Measurements from ENCODE around the gene FTO. TPM values are rescaled to one million over a fixed set of nuclear protein-coding genes. Genes with fewer than 3 reads are reported as not detected.

The FTO gene
- total RNA-seq, 1 donor from 2014 or later: 65.8 TPM

DNA sequence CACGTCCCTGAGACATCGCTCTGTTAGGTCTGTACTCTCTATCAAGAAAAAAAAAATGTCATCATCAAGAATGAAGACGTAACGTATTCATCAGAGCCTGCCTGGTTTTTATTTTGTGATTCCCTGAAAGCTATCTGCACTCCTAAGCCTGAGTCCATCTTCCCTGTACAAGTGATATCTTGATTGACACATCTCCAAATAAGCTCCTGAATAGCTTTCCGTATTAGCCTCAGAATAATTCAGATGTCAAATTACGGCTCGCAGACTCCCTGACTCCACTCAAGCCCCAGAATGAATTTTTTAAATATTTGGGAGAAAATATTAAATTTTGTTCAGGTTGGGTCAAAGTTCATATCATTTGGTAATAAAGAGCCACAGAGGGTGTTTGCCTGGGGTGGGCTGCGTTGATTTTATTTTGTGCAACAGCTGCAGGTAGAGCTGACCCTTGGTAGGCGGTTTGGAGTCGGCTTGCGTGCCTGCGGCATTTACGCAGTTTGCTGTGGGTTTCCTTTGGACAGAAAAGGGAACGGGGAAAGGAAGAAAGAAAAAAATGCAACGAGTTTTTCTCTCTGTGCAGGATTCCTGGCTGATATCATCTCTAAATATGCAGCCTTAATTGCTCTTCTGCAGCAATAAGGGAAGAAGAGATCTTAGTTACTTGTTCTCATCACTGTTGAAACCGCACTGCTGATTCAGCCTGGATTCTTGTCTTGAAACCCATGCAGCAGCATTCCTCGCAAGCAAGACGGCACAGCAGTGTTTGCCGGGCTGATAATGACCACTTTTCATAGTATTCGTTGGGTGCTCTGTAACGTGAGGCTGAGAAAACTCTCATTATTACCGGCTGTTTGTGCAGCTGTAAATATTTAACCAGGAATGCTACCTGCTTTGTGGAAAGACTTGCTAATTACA, 467.9 kb downstream of the FTO start:
- no peak overlapping the region for H3K4me3 Mint-ChIP-seq
- no peak overlapping the region for H3K27ac Mint-ChIP-seq
- TF ChIP-seq CTCF (IDR thresholded peaks at IDR 0.05): no peak
- peaks cover 12% of the 10 kb centered on the region for H3K27me3 Mint-ChIP-seq
- intact Hi-C loops (cut with micrococcal nuclease): no loop called here
- DNase-seq (no peak), ATAC-seq (ENCODE audit: low read depth) (no peak)
- H3K9me3 Mint-ChIP-seq: no peaks in the 10 kb centered on the region
- H3K36me3 Mint-ChIP-seq (ENCODE audit: low read depth): no peaks in the 10 kb centered on the region
- POLR2A ChIA-PET: no interaction called here
- CTCF ChIA-PET: no interaction called here
- H3K4me1 Mint-ChIP-seq: no peaks in the 10 kb centered on the region

- Mint-ChIP-seq H3K27ac (no peak overlapping the region), H3K27me3 (peaks cover 14% of the 10 kb centered on the region), H3K4me1 (no peaks in the 10 kb centered on the region), H3K36me3 (ENCODE audit: low read depth) (no peaks in the 10 kb centered on the region), H3K4me3 (no peak overlapping the region), H3K9me3 (no peaks in the 10 kb centered on the region)
- ChIA-PET CTCF (no interaction called here), POLR2A (no interaction called here)
- DNase-seq (no peak), ATAC-seq (ENCODE audit: low read depth) (no peak)
- TF ChIP-seq CTCF (IDR thresholded peaks at IDR 0.05): no peak
- intact Hi-C loops (cut with micrococcal nuclease): no loop called here
Measured at GRCh38 chr16:54173490-54173889, 469.5 kb downstream of the FTO start.

- no peak for TF ChIP-seq CTCF (IDR thresholded peaks at IDR 0.05)
- H3K4me3 Mint-ChIP-seq: no peak overlapping the region
- POLR2A ChIA-PET: no interaction called here
Measured at GRCh38 chr16:54174201-54174600, 470.2 kb downstream of the FTO start.

GRCh38 chr16:54174750-54175149, 470.8 kb downstream of the FTO start:
- Mint-ChIP-seq H3K27me3 (peaks cover 14% of the 10 kb centered on the region), H3K4me1 (no peaks in the 10 kb centered on the region), H3K27ac (no peak overlapping the region), H3K9me3 (no peaks in the 10 kb centered on the region), H3K36me3 (ENCODE audit: low read depth) (no peaks in the 10 kb centered on the region), H3K4me3 (no peak overlapping the region)
- ChIA-PET POLR2A (no interaction called here), CTCF (no interaction called here)
- intact Hi-C loops (cut with micrococcal nuclease): no loop called here
- ATAC-seq (ENCODE audit: low read depth): no peak
- DNase-seq: no peak
- TF ChIP-seq CTCF (IDR thresholded peaks at IDR 0.05): no peak

More at GRCh38 chr16:54174201-54174600, 470.2 kb downstream of the FTO start:
- CTCF ChIA-PET: no interaction called here
- Mint-ChIP-seq H3K4me1 (no peaks in the 10 kb centered on the region), H3K27me3 (peaks cover 14% of the 10 kb centered on the region), H3K27ac (no peak overlapping the region), H3K36me3 (ENCODE audit: low read depth) (no peaks in the 10 kb centered on the region), H3K9me3 (no peaks in the 10 kb centered on the region)
- intact Hi-C loops (cut with micrococcal nuclease): no loop called here
- no peak for DNase-seq
- no peak for ATAC-seq (ENCODE audit: low read depth)

GRCh38 chr16:54175169-54175551, 471.2 kb downstream of the FTO start:
- intact Hi-C loops (cut with micrococcal nuclease): no loop called here
- Mint-ChIP-seq H3K36me3 (ENCODE audit: low read depth) (no peaks in the 10 kb centered on the region), H3K4me1 (no peaks in the 10 kb centered on the region), H3K27ac (no peak overlapping the region), H3K4me3 (no peak overlapping the region), H3K9me3 (no peaks in the 10 kb centered on the region), H3K27me3 (peaks cover 14% of the 10 kb centered on the region)
- no peak for DNase-seq
- POLR2A ChIA-PET: no interaction called here
- TF ChIP-seq CTCF (IDR thresholded peaks at IDR 0.05): no peak
- CTCF ChIA-PET: no interaction called here
- no peak for ATAC-seq (ENCODE audit: low read depth)

Data from activated B cell treated with CpG ODN at 0.5 μM for 24 hours (primary cell).